Upper lobe of left lung (tissue), 6 donors: ENCODE measurements around the gene COG4. TPM values are rescaled to one million over a fixed set of nuclear protein-coding genes. Genes with fewer than 3 reads are reported as not detected.

Experiments
- ATAC-seq, 2 donors: fragments of 200-7000 bp; cut with Tn5 transposase; one replicate each; pipeline ENCODE4 v1.9.1; 2022; ENCODE audit warnings: mild to moderate bottlenecking in 2 of 2, moderate library complexity in 2 of 2; ENCODE audit not compliant: low FRiP score in 2 of 2
- DNase-seq, 2 donors: peaks; one replicate each; pipeline ENCODE4 v3.0.0-alpha.2; 2019 to 2020
- H3K27ac ChIP-seq, 4 donors: fragments of 200-600 bp; sonication (generic); one replicate each; pipeline ENCODE4 v1.5.1; 2016 to 2019
- H3K27me3 ChIP-seq, 4 donors: fragments of 200-600 bp; sonication (generic); one replicate each; pipeline ENCODE4 v1.5.1; 2017 to 2019
- H3K36me3 ChIP-seq, 4 donors: fragments of 200-600 bp; sonication (generic); one replicate each; pipeline ENCODE4 v1.5.1; 2016 to 2019
- H3K4me1 ChIP-seq, 4 donors: fragments of 200-600 bp; sonication (generic); one replicate each; pipeline ENCODE4 v1.5.1; 2018 to 2019
- H3K4me3 ChIP-seq, 4 donors: fragments of 200-600 bp; sonication (generic); one replicate each; pipeline ENCODE4 v1.5.1; 2017 to 2019; ENCODE audit warnings: mild to moderate bottlenecking in 2 of 4, moderate library complexity in 1 of 4
- H3K9me3 ChIP-seq, 4 donors: fragments of 200-600 bp; sonication (generic); one replicate each; pipeline ENCODE4 v1.5.1; 2018 to 2019
- CTCF ChIP-seq, 6 experiments: fragments of 450-650 bp in 4 of 6; fragments of 200-600 bp in 2 of 6; sonication (generic) in 2 of 6; IDR thresholded peaks; one replicate each; pipeline ENCODE4 v1.5.1; 2016 to 2019; ENCODE audit warnings: antibody characterized with exemption in 6 of 6
- EP300 ChIP-seq, 4 donors: sonication (generic); formaldehyde crosslinking; IDR thresholded peaks; one replicate each; pipeline ENCODE4 v1.5.1; 2017; ENCODE audit warnings: antibody characterized with exemption in 4 of 4, control low read depth in 2 of 4
- POLR2A ChIP-seq, 4 donors: fragments of 450-650 bp; IDR thresholded peaks; one replicate each; pipeline ENCODE4 v1.5.1; 2016 to 2017; ENCODE audit warnings: antibody characterized with exemption in 4 of 4, mild to moderate bottlenecking in 2 of 4
- POLR2AphosphoS5 ChIP-seq, 2 donors: sonication (generic); formaldehyde crosslinking; IDR thresholded peaks; one replicate each; pipeline ENCODE4 v1.5.1; 2017; ENCODE audit warnings: antibody characterized with exemption in 2 of 2
- WGBS, 2 donors: methylation state at CpG; one replicate each; pipeline ENCODE4 v1.1.5; 2017 to 2018; 5-methylcytosine and 5-hydroxymethylcytosine counted together
- total RNA-seq, 6 donors: library from RNA; depleted of rRNA in 4 of 6; stranded (reverse); fragments of >200 nt in 4 of 6; gene quantifications; one replicate each; pipeline versions ENCODE4 v1.1.0 to v1.2.1, GENCODE V29; 2016 to 2021
- donor health status: DM: no; HTN: no; CAD: no; lungs with moderate emphysema.
- donor health status: DM: no; HTN: yes; CAD: no; lungs with severe emphysema.

Gene COG4
- total RNA-seq, 6 donors from 2014 or later: 35.0 to 111 (median 59.6) TPM

- ATAC-seq (no peak), DNase-seq (no peak)
- TF ChIP-seq CTCF (IDR thresholded peaks at IDR 0.05) (no peak), EP300 (IDR thresholded peaks at IDR 0.05) (no peak)
- H3K9me3 ChIP-seq: no peaks in the 10 kb centered on the region
- H3K4me3 ChIP-seq: no peak overlapping the region
- no peak overlapping the region for H3K27ac ChIP-seq
- no peaks in the 10 kb centered on the region for H3K4me1 ChIP-seq
- H3K27me3 ChIP-seq: no peaks in the 10 kb centered on the region
- WGBS, 2 donors: 92 to 97% methylated on average over 3 of the region's 3 CpGs
- H3K36me3 ChIP-seq: peaks cover 40 to 97% (median 74%) of the 10 kb centered on the region in 4 donors
These were observed 13.1 kb downstream of the COG4 start for GRCh38 chr16:70510216-70510615.

GRCh38 chr16:70508752-70509151 lies 14.6 kb downstream of the COG4 start:
- WGBS, 2 donors: 36 to 50% methylated on average over 5 of the region's 5 CpGs
- no peaks in the 10 kb centered on the region for H3K27me3 ChIP-seq
- DNase-seq (no peak), ATAC-seq (no peak)
- no peak overlapping the region for H3K4me3 ChIP-seq
- H3K36me3 ChIP-seq: peaks cover 37 to 87% (median 64%) of the 10 kb centered on the region in 4 donors
- no peaks in the 10 kb centered on the region for H3K9me3 ChIP-seq
- TF ChIP-seq POLR2A (IDR thresholded peaks at IDR 0.05) (no peak), CTCF (IDR thresholded peaks at IDR 0.05) (no peak)
- peak overlapping the region in 1 of 4 donors; percentile 2 for H3K27ac ChIP-seq
- no peaks in the 10 kb centered on the region for H3K4me1 ChIP-seq

- DNase-seq (no peak), ATAC-seq (no peak)
- 87 to 97% methylated on average over 6 of the region's 6 CpGs for WGBS, 2 donors
- Histone ChIP-seq H3K36me3 (peaks cover 15 to 92% (median 61%) of the 10 kb centered on the region in 4 donors), H3K4me3 (no peak overlapping the region), H3K27me3 (no peaks in the 10 kb centered on the region), H3K4me1 (no peaks in the 10 kb centered on the region), H3K27ac (no peak overlapping the region), H3K9me3 (no peaks in the 10 kb centered on the region)
- TF ChIP-seq CTCF (IDR thresholded peaks at IDR 0.05): no peak
- no peak for TF ChIP-seq POLR2AphosphoS5 (IDR thresholded peaks at IDR 0.05)
- TF ChIP-seq EP300 (IDR thresholded peaks at IDR 0.05): no peak
- TF ChIP-seq POLR2A (IDR thresholded peaks at IDR 0.05): no peak
These were observed 26.8 kb downstream of the COG4 start for GRCh38 chr16:70496513-70496912.

- Histone ChIP-seq H3K9me3 (no peaks in the 10 kb centered on the region), H3K36me3 (peaks cover 15 to 88% (median 59%) of the 10 kb centered on the region in 4 donors), H3K4me1 (no peaks in the 10 kb centered on the region), H3K27ac (no peak overlapping the region), H3K4me3 (no peak overlapping the region), H3K27me3 (no peaks in the 10 kb centered on the region)
- TF ChIP-seq CTCF (IDR thresholded peaks at IDR 0.05): no peak
- no peak for TF ChIP-seq POLR2AphosphoS5 (IDR thresholded peaks at IDR 0.05)
- TF ChIP-seq POLR2A (IDR thresholded peaks at IDR 0.05): no peak
- DNase-seq (no peak), ATAC-seq (peak in 1 of 2 donors; percentile 13)
- 91 to 96% methylated on average over 5 to 9 of the region's 9 CpGs for WGBS, 2 donors
These were observed 27.8 kb downstream of the COG4 start for GRCh38 chr16:70495425-70496182.

- Histone ChIP-seq H3K27ac (no peak overlapping the region), H3K9me3 (no peaks in the 10 kb centered on the region), H3K27me3 (no peaks in the 10 kb centered on the region), H3K36me3 (peaks cover 15 to 87% (median 62%) of the 10 kb centered on the region in 4 donors), H3K4me1 (no peaks in the 10 kb centered on the region), H3K4me3 (no peak overlapping the region)
- 92 to 100% methylated on average over 2 of the region's 2 CpGs for WGBS, 2 donors
- no peak for ATAC-seq
- TF ChIP-seq CTCF (IDR thresholded peaks at IDR 0.05) (no peak), POLR2A (IDR thresholded peaks at IDR 0.05) (no peak), POLR2AphosphoS5 (IDR thresholded peaks at IDR 0.05) (no peak), EP300 (IDR thresholded peaks at IDR 0.05) (no peak)
- DNase-seq: no peak
These were observed 28.6 kb downstream of the COG4 start for GRCh38 chr16:70494777-70495176.
